ENCODE results near the gene MDP1. TPM values are rescaled to one million over a fixed set of nuclear protein-coding genes. Genes with fewer than 3 reads are reported as not detected.

Gene MDP1
- total and polyA plus RNA-seq, 2 of the 8 experiments (the other 6 are each of a cell fraction or from before 2014, with no cell fraction given): 17.7 to 32.2 TPM

DNA sequence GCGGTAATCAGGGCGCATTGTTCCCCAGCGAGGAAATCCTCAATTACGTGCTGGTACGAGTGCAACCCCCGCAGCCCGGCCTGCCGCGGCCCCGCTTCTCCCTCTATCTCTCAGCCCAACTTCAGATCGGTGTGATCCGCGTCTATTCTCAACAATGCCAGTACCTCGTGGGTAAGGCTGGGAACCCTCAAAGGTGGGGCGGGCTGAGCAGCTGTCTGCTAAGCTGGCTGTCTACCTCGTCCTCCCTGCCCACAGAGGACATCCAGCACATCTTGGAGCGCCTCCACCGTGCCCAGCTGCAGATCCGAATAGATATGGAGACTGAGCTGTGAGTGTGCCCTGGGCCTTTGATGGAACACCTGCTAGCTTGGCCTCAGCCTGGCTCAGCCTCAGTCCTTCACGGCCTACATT, 43.0 kb downstream of the MDP1 start (continued):
- TF ChIP-seq EGR1 (IDR thresholded peaks at IDR 0.05; ENCODE audit: borderline replicate concordance, low read depth, low read length): no peak
- TF ChIP-seq CBX8 (IDR thresholded peaks at IDR 0.05; ENCODE audit: borderline replicate concordance, low read depth, low read length): no peak
- no peak for TF ChIP-seq NANOG (IDR thresholded peaks at IDR 0.05; ENCODE audit: insufficient read depth, low read depth, low read length, poor library complexity, severe bottlenecking)
- TF ChIP-seq CTBP2 (IDR thresholded peaks at IDR 0.05; ENCODE audit: borderline replicate concordance, insufficient read depth, insufficient read length, low read length): no peak

All from H1 (cell line).